GM12864 (cell line): ENCODE measurements around the gene KRT27.
A peak's percentile ranks its signal among the peaks of the same experiment; 100 is the strongest.
"Not testable (repeated sequence)": the region's sequence is repeated elsewhere in the genome, so short reads cannot be mapped to it uniquely, and the experiment has no call there.

Experiments
- DNase-seq: peaks from one replicate; pipeline ENCODE4 v3.0.0-alpha.2; 2011; ENCODE audit warnings: low read depth
- H3K4me3 ChIP-seq: 2 replicates; pipeline ENCODE4 v1.5.1; 2011; ENCODE audit warnings: mild to moderate bottlenecking, low read depth, low read length, control low read depth
- CTCF ChIP-seq: IDR thresholded peaks from 2 replicates; pipeline ENCODE4 v1.5.1; 2011; ENCODE audit warnings: low read depth, mild to moderate bottlenecking, moderate library complexity, low read length, control low read depth, inconsistent platforms; ENCODE audit errors: missing control alignments

Gene KRT27

GRCh38 chr17:40760105-40761016, 22.0 kb downstream of the KRT27 start:
- H3K4me3 ChIP-seq: no peak overlapping the region
- TF ChIP-seq CTCF: no peak
- DNase-seq: no peak

- no peak within 1 kb of the TSS for H3K4me3 ChIP-seq
- no peak for DNase-seq
Measured at GRCh38 chr17:40755231-40755630, 27.1 kb downstream of the KRT27 start, which contains the start of gene KRT25. Gene KRT25, minus strand, starts transcription at chr17:40755331. Its CDS starts 60 bp downstream, at chr17:40755271.

GRCh38 chr17:40753804-40754203, 28.5 kb downstream of the KRT27 start:
- DNase-seq: no peak
- TF ChIP-seq CTCF: no peak
- H3K4me3 ChIP-seq: no peak overlapping the region

More at GRCh38 chr17:40755231-40755630, 27.1 kb downstream of the KRT27 start, which contains the start of gene KRT25:
- TF ChIP-seq CTCF: no peak

GRCh38 chr17:40751065-40751464, 31.3 kb downstream of the KRT27 start:
- H3K4me3 ChIP-seq: no peak overlapping the region
- no peak for TF ChIP-seq CTCF
- no peak for DNase-seq

- no peak for TF ChIP-seq CTCF
- DNase-seq: no peak
- H3K4me3 ChIP-seq: no peak overlapping the region
Measured at GRCh38 chr17:40750391-40750790, 32.0 kb downstream of the KRT27 start.

- H3K4me3 ChIP-seq, DNase-seq: not testable (repeated sequence)
Measured at GRCh38 chr17:40748666-40749065, 33.7 kb downstream of the KRT27 start.

GRCh38 chr17:40738553-40738952, 43.8 kb downstream of the KRT27 start:
- no peak for DNase-seq
- no peak overlapping the region for H3K4me3 ChIP-seq
- TF ChIP-seq CTCF: peak; percentile 23
